GM12878 (cell line): ENCODE measurements around the gene PCYOX1L. TPM values are rescaled to one million over a fixed set of nuclear protein-coding genes. Genes with fewer than 3 reads are reported as not detected.

Source experiments
- ATAC-seq: fragments of 200-7000 bp; cut with Tn5 transposase; 3 replicates; pipeline ENCODE4 v1.9.1; 2020; ENCODE audit warnings: mild to moderate bottlenecking, moderate library complexity
- BruUV-seq: library from RNA; stranded (reverse); fragments of 400-500 nt; replicated peaks from 2 replicates; lab custom pipeline; 2021; lab: Mats Ljungman, UMichigan
- CTCF ChIA-PET: fragments of 300-600 bp; sonication (Branson Sonifier 250); formaldehyde crosslinking; extraction: SDS; loops from one replicate; lab custom pipeline; 2021; ENCODE audit warnings: inconsistent platforms; lab: Yijun Ruan, JAX
- POLR2A ChIA-PET: fragments of 350-600 bp; formaldehyde crosslinking; extraction: SDS; loops from one replicate; lab custom pipeline; 2021; ENCODE audit warnings: inconsistent platforms; lab: Charles Lee
- RAD21 ChIA-PET: fragments of 300-600 bp; sonication (Branson Sonifier 250); formaldehyde crosslinking; loops from one replicate; lab custom pipeline; 2023; ENCODE audit warnings: antibody characterized with exemption; ENCODE audit not compliant: unreplicated experiment; lab: Charles Lee
- SMC1A ChIA-PET: fragments of 300-600 bp; sonication (Branson Sonifier 250); formaldehyde crosslinking; loops from one replicate; lab custom pipeline; 2023; ENCODE audit not compliant: unreplicated experiment, uncharacterized antibody; lab: Charles Lee
- DNase-seq: peaks from one replicate; pipeline ENCODE4 v3.0.0-alpha.2; 2011; ENCODE audit warnings: low read depth, low spot score
- FAIRE-seq: peaks from 3 replicates; lab custom pipeline; 2011; peaks lifted over from hg19 to GRCh38; lab: Jason Lieb, UNC
- H2AFZ ChIP-seq: 2 replicates; pipeline ENCODE4 v1.6.0; 2011; ENCODE audit warnings: low read depth, low read length, control low read depth; ENCODE audit not compliant: control insufficient read depth
- H3K27ac ChIP-seq: 2 replicates; pipeline ENCODE4 v1.5.1; 2011; ENCODE audit warnings: control low read depth; ENCODE audit not compliant: control insufficient read depth, insufficient read depth
- H3K27me3 ChIP-seq, 2 experiments: replicated peaks in 1 of 2; 2 replicates each; pipeline versions ENCODE4 v1.6.0 to v1.6.1; 2011; ENCODE audit warnings: low read length in 1 of 2; ENCODE audit not compliant: control insufficient read depth in 2 of 2, insufficient read depth in 2 of 2
- H3K36me3 ChIP-seq, 2 experiments: 2 replicates each; pipeline ENCODE4 v1.5.1; 2011; ENCODE audit warnings: low read length in 1 of 2; ENCODE audit not compliant: control insufficient read depth in 2 of 2, insufficient read depth in 2 of 2
- H3K4me1 ChIP-seq: 2 replicates; pipeline ENCODE4 v1.6.1; 2011; ENCODE audit warnings: mild to moderate bottlenecking, low read length, moderate library complexity, mixed read lengths; ENCODE audit not compliant: control insufficient read depth, insufficient read depth
- H3K4me2 ChIP-seq: 2 replicates; pipeline ENCODE4 v1.6.0; 2011; ENCODE audit warnings: control low read depth; ENCODE audit not compliant: control insufficient read depth, insufficient read depth
- H3K4me3 ChIP-seq: fragments of 200-600 bp; sonication (generic); 2 replicates; pipeline ENCODE4 v1.5.1; 2016
- H3K79me2 ChIP-seq: 2 replicates; pipeline ENCODE4 v1.6.0; 2011; ENCODE audit warnings: low read length; ENCODE audit not compliant: control insufficient read depth, insufficient read depth
- H3K9ac ChIP-seq: 2 replicates; pipeline ENCODE4 v1.8.0; 2011; ENCODE audit warnings: low read length, control low read depth, mixed read lengths; ENCODE audit not compliant: control insufficient read depth, insufficient read depth
- H3K9me3 ChIP-seq: replicated peaks from 3 replicates; pipeline ENCODE4 v1.5.1; 2011; ENCODE audit warnings: mild to moderate bottlenecking, low read length; ENCODE audit not compliant: control insufficient read depth, insufficient read depth
- H4K20me1 ChIP-seq: 2 replicates; pipeline ENCODE4 v1.6.0; 2011; ENCODE audit not compliant: control insufficient read depth, insufficient read depth
- BCL11A ChIP-seq: IDR thresholded peaks from 2 replicates; pipeline ENCODE4 v1.6.1; 2011; ENCODE audit warnings: low read depth, low read length
- CBFB ChIP-seq: IDR thresholded peaks from 2 replicates; pipeline ENCODE4 v1.6.1; 2016; ENCODE audit warnings: antibody characterized with exemption, low read depth
- ETV6 ChIP-seq, 2 experiments: fragments of 450-650 bp in 1 of 2; IDR thresholded peaks in 1 of 2; conservative IDR thresholded peaks in 1 of 2; 2 replicates each; pipeline ENCODE4 v1.6.1; 2014; ENCODE audit warnings: antibody characterized with exemption in 1 of 2, borderline replicate concordance in 1 of 2, low read depth in 1 of 2, mild to moderate bottlenecking in 1 of 2, moderate library complexity in 1 of 2
- NBN ChIP-seq: fragments of 450-650 bp; IDR thresholded peaks from 2 replicates; pipeline ENCODE4 v1.6.1; 2016
- NR2C1 ChIP-seq: fragments of 450-650 bp; IDR thresholded peaks from 2 replicates; pipeline ENCODE4 v1.6.1; 2017; ENCODE audit warnings: antibody characterized with exemption, mild to moderate bottlenecking, moderate library complexity
- PML ChIP-seq: IDR thresholded peaks from 2 replicates; pipeline ENCODE4 v1.6.1; 2012; ENCODE audit warnings: low read length, inconsistent platforms
- WGBS: methylation state at CpG from one replicate; pipeline ENCODE4 v1.1.6; 2016; ENCODE audit warnings: low lambda C conversion rate; ENCODE audit not compliant: insufficient replicate concordance, insufficient coverage; ENCODE audit errors: missing lambda C conversion rate; 5-methylcytosine and 5-hydroxymethylcytosine counted together
- in situ Hi-C: fragments of 300-500 bp; cut with MboI; formaldehyde crosslinking; loops from 9 replicates; pipeline ENCODE4 v1.14.3; 2018; ENCODE audit warnings: mixed read lengths
- intact Hi-C: fragments of 100-400 bp; cut with micrococcal nuclease; formaldehyde crosslinking; loops from one replicate; pipeline ENCODE4 v1.14.2; 2022; ENCODE audit not compliant: unreplicated experiment
- polyA plus RNA-seq, 11 experiments: library from polyadenylated mRNA; depleted of rRNA in 4 of 11; unstranded in 6 of 11; stranded (reverse) in 5 of 11; fragments of >200 nt; fragmentation: Nextera tagmentation in 4 of 11; fragmentation: Illumina TruSeq in 1 of 11; extraction: Ambion mirVana in 4 of 11; extraction: Trizol in 1 of 11; gene quantifications; 1 replicate in 1 of 11; 2 replicates in 10 of 11; pipeline versions ENCODE4 v1.2.1 to v1.2.3, GENCODE V29; 2011 to 2016; ENCODE audit warnings: inconsistent platforms in 2 of 11, missing spikeins in 2 of 11, low read depth in 1 of 11
- total RNA-seq, 4 experiments: library from RNA; depleted of rRNA in 3 of 4; stranded (reverse); fragments of >200 nt in 3 of 4; fragmentation: Illumina TruSeq in 1 of 4; extraction: Trizol in 1 of 4; gene quantifications; 2 replicates each; pipeline versions ENCODE4 v1.2.1 to v1.2.3, GENCODE V29; 2013 to 2021
- TF ChIP-seq, protein P1 (sequence below): fragments of 450-650 bp; IDR thresholded peaks from 2 replicates; pipeline ENCODE4 v1.6.1; 2017; ENCODE audit warnings: borderline replicate concordance
- TF ChIP-seq, protein P2 (sequence below): fragments of 450-650 bp; IDR thresholded peaks from 2 replicates; pipeline ENCODE4 v1.6.1; 2016; ENCODE audit warnings: mild to moderate bottlenecking, moderate library complexity, borderline replicate concordance
- TF ChIP-seq, protein P3 (sequence below): fragments of 450-650 bp; IDR thresholded peaks from 2 replicates; pipeline ENCODE4 v1.6.1; 2017; ENCODE audit warnings: mild to moderate bottlenecking, low read depth, inconsistent platforms; ENCODE audit not compliant: poor library complexity, severe bottlenecking

The PCYOX1L gene
- total and polyA plus RNA-seq, 10 of the 15 experiments (the other 5 are each of a cell fraction or from before 2014, with no cell fraction given) = 2.9 to 17.0 (median 12.9) TPM

DNA sequence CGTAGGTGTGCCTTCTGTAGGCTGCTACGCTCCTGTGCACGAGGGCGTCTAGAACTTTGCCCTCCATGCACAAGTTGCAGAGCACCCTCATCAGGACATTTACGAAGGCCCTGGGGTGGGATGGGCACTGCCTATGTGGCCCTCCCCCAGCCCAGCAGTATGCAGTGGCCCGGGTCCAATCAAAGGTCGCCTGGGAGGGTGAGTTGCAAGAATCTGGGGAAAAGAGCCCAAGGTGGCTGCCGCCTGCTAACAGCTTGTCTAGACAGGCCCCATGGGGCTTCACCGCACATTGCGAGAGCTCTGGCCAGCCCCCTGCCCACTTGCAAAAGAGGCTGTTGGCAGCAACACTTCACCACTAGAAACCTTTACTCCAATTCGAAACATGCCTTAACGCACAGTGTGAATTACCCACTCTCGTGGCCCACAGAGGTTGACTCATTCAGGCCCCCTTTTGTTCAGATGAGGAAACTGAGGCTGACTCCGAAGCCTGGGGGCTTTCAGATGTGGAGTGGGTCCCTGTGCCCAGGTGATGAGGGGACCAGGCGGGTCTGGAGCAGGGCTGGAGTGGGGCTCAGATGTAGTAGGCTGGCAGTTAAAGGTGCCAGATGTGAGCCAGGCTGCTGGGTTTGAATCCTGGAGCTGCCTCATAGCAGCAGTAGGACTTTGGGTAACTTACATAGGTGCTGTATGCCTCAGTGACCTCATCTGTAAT lies 53.0 kb downstream of the PCYOX1L start:
- TF ChIP-seq NBN (no peak), NR2C1 (no peak), BCL11A (no peak), PML (no peak), ETV6 (conservative IDR thresholded peaks at IDR 0.05 in 1 of 2, IDR thresholded peaks at IDR 0.05 in 1 of 2; ENCODE audit: borderline replicate concordance in 1 of 2, low read depth in 1 of 2) (no peak), CBFB (no peak)
- TF ChIP-seq, protein P1, sequence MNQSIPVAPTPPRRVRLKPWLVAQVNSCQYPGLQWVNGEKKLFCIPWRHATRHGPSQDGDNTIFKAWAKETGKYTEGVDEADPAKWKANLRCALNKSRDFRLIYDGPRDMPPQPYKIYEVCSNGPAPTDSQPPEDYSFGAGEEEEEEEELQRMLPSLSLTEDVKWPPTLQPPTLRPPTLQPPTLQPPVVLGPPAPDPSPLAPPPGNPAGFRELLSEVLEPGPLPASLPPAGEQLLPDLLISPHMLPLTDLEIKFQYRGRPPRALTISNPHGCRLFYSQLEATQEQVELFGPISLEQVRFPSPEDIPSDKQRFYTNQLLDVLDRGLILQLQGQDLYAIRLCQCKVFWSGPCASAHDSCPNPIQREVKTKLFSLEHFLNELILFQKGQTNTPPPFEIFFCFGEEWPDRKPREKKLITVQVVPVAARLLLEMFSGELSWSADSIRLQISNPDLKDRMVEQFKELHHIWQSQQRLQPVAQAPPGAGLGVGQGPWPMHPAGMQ = no peak
- TF ChIP-seq, protein P2, sequence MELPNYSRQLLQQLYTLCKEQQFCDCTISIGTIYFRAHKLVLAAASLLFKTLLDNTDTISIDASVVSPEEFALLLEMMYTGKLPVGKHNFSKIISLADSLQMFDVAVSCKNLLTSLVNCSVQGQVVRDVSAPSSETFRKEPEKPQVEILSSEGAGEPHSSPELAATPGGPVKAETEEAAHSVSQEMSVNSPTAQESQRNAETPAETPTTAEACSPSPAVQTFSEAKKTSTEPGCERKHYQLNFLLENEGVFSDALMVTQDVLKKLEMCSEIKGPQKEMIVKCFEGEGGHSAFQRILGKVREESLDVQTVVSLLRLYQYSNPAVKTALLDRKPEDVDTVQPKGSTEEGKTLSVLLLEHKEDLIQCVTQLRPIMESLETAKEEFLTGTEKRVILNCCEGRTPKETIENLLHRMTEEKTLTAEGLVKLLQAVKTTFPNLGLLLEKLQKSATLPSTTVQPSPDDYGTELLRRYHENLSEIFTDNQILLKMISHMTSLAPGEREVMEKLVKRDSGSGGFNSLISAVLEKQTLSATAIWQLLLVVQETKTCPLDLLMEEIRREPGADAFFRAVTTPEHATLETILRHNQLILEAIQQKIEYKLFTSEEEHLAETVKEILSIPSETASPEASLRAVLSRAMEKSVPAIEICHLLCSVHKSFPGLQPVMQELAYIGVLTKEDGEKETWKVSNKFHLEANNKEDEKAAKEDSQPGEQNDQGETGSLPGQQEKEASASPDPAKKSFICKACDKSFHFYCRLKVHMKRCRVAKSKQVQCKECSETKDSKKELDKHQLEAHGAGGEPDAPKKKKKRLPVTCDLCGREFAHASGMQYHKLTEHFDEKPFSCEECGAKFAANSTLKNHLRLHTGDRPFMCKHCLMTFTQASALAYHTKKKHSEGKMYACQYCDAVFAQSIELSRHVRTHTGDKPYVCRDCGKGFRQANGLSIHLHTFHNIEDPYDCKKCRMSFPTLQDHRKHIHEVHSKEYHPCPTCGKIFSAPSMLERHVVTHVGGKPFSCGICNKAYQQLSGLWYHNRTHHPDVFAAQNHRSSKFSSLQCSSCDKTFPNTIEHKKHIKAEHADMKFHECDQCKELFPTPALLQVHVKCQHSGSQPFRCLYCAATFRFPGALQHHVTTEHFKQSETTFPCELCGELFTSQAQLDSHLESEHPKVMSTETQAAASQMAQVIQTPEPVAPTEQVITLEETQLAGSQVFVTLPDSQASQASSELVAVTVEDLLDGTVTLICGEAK = no peak
- TF ChIP-seq, protein P3, sequence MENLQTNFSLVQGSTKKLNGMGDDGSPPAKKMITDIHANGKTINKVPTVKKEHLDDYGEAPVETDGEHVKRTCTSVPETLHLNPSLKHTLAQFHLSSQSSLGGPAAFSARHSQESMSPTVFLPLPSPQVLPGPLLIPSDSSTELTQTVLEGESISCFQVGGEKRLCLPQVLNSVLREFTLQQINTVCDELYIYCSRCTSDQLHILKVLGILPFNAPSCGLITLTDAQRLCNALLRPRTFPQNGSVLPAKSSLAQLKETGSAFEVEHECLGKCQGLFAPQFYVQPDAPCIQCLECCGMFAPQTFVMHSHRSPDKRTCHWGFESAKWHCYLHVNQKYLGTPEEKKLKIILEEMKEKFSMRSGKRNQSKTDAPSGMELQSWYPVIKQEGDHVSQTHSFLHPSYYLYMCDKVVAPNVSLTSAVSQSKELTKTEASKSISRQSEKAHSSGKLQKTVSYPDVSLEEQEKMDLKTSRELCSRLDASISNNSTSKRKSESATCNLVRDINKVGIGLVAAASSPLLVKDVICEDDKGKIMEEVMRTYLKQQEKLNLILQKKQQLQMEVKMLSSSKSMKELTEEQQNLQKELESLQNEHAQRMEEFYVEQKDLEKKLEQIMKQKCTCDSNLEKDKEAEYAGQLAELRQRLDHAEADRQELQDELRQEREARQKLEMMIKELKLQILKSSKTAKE = no peak
- no peaks in the 10 kb centered on the region for H4K20me1 ChIP-seq
- peak; percentile 41 for FAIRE-seq
- no peak overlapping the region for H3K27ac ChIP-seq
- H3K27me3 ChIP-seq = peaks cover 0 to 2% of the 10 kb centered on the region in 2 experiments; a peak in 1 of 4 replicates
- ATAC-seq = no peak
- in situ Hi-C loops = no loop called here
- H3K36me3 ChIP-seq = no peaks in the 10 kb centered on the region
- no peak overlapping the region for H3K4me3 ChIP-seq
- no peak for DNase-seq
- no peaks in the 10 kb centered on the region for H3K9me3 ChIP-seq
- RAD21 ChIA-PET = no interaction called here
- intact Hi-C loops = no loop called here
- CTCF ChIA-PET = no interaction called here
- H3K79me2 ChIP-seq = no peaks in the 10 kb centered on the region
- no TSS peak for BruUV-seq
- H2AFZ ChIP-seq = no peak overlapping the region
- WGBS = 44% methylated on average over 15 of the region's 15 CpGs
- POLR2A ChIA-PET = no interaction called here
- no peak overlapping the region for H3K9ac ChIP-seq
- no peaks in the 10 kb centered on the region for H3K4me1 ChIP-seq
- SMC1A ChIA-PET = no interaction called here
- H3K4me2 ChIP-seq = no peak overlapping the region
